ENCODE data around the gene DVL1. TPM values are rescaled to one million over a fixed set of nuclear protein-coding genes. Genes with fewer than 3 reads are reported as not detected.

The DVL1 gene
- total RNA-seq, 1 experiment from 2014 or later = 71.0 TPM

DNA sequence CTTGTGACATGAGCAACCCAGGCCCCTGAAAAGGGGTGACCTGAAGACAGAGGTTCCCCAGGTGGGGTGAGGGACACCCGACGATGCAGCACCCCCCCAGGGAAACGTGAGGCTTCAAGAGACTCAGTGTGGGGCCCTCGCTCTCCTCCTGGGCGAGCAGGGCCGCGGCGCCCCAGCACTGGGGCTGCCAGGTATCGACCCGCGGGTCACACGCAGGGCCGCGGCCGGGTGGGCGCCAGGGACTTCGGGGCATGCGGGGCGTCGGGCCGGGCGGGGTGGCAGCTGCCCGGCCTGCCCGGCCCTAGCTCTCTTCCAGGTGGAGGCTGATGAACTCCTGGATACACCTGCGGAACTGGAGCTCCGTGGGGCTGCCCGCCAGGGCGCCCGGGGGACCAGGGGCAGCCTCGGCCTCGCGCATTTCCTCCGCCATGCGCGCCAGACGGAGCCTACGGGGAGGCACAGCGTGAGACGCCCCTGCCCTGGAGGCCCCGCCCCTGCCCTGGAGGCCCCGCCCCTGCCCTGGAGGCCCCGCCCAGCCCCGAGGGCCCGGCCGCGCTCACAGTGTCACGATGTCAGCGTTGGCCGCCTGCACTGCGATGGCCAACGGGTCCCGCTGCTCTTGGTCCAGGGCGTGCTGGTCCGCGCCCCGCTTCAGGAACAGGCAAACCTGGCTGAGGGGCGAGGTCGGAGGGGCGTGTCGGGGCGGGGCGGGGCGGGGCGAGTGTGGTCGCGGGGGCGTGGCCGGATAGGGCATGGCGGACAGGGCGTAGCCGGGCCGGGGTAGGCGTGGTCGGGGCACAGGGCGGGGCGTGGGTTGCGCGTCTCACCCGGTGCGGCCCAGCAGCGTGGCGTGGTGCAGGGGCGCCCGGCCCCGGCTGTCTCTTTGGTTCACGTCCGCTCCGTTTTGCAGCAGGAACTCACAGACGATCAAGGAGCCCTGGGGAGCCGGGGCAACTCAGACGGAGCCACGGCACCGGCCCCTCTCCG, 55.7 kb downstream of the DVL1 start:
- no peaks in the 10 kb centered on the region for H3K4me1 ChIP-seq (ENCODE audit: insufficient read depth, low read length)
- H4K91ac ChIP-seq (ENCODE audit: insufficient read length, low read depth, low read length) = no peak overlapping the region
- no peak overlapping the region for H3K56ac ChIP-seq (ENCODE audit: insufficient read length, low read depth, low read length)
- TF ChIP-seq, protein P1, sequence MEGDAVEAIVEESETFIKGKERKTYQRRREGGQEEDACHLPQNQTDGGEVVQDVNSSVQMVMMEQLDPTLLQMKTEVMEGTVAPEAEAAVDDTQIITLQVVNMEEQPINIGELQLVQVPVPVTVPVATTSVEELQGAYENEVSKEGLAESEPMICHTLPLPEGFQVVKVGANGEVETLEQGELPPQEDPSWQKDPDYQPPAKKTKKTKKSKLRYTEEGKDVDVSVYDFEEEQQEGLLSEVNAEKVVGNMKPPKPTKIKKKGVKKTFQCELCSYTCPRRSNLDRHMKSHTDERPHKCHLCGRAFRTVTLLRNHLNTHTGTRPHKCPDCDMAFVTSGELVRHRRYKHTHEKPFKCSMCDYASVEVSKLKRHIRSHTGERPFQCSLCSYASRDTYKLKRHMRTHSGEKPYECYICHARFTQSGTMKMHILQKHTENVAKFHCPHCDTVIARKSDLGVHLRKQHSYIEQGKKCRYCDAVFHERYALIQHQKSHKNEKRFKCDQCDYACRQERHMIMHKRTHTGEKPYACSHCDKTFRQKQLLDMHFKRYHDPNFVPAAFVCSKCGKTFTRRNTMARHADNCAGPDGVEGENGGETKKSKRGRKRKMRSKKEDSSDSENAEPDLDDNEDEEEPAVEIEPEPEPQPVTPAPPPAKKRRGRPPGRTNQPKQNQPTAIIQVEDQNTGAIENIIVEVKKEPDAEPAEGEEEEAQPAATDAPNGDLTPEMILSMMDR (conservative IDR thresholded peaks at IDR 0.05) = no peak
- H2AFZ ChIP-seq (ENCODE audit: low read length) = no peak overlapping the region
- no peak overlapping the region for H2BK5ac ChIP-seq (ENCODE audit: insufficient read length, low read length)
- WGBS (ENCODE audit: extremely low coverage, insufficient read length, low lambda C conversion rate) = no CpG with 5 or more reads among the region's 94 CpGs
- no peak overlapping the region for H3T11ph ChIP-seq (ENCODE audit: low read length)
- peaks cover 4% of the 10 kb centered on the region for H3K23me2 ChIP-seq (ENCODE audit: insufficient read length, low read depth, low read length, poor library complexity, severe bottlenecking)
- H4K20me1 ChIP-seq (ENCODE audit: control insufficient read depth, insufficient read depth, insufficient read length) = no peaks in the 10 kb centered on the region
- H2BK120ac ChIP-seq (ENCODE audit: low read depth, low read length, poor library complexity, severe bottlenecking) = no peak overlapping the region
- Mint-ChIP-seq H3K27me3 (ENCODE audit: low read depth) (peaks cover 2% of the 10 kb centered on the region), H3K27ac (no peak overlapping the region), H3K9me3 (peaks cover 2 to 7% of the 10 kb centered on the region in 2 experiments; a peak in 2 of 5 replicates), H3K4me1 (peaks cover 0 to 9% of the 10 kb centered on the region in 2 experiments; a peak in 2 of 4 replicates), H3K4me3 (no peak overlapping the region), H3K36me3 (ENCODE audit: insufficient read depth in 1 of 3, low read depth in 3 of 3) (no peaks in the 10 kb centered on the region)
- no peak overlapping the region for H3K18ac ChIP-seq (ENCODE audit: insufficient read length, low read depth, low read length)
- H3K14ac ChIP-seq (ENCODE audit: insufficient read depth, low read length) = no peak overlapping the region
- peak; percentile 81 for DNase-seq
- no peak overlapping the region for H2AK5ac ChIP-seq (ENCODE audit: insufficient read length, low read length)
- no peak overlapping the region for H2BK20ac ChIP-seq (ENCODE audit: low read depth, low read length, poor library complexity, severe bottlenecking)
- H3K27me3 ChIP-seq (ENCODE audit: insufficient read depth, low read length) = no peaks in the 10 kb centered on the region
- H3K27ac ChIP-seq (ENCODE audit: insufficient read length, low read depth, low read length) = no peak overlapping the region
- no peak overlapping the region for H2BK12ac ChIP-seq (ENCODE audit: insufficient read length, low read depth, low read length)
- H3K79me1 ChIP-seq (ENCODE audit: insufficient read depth, low read depth, low read length, poor library complexity, severe bottlenecking) = no peaks in the 10 kb centered on the region
- H3K23ac ChIP-seq (ENCODE audit: insufficient read length, low read depth, low read length) = no peak overlapping the region
- H3K4ac ChIP-seq (ENCODE audit: low read depth, low read length) = no peak overlapping the region
- peak overlapping the region; percentile 27 for H3K4me2 ChIP-seq (ENCODE audit: insufficient read depth, insufficient read length, low read length)
- no peaks in the 10 kb centered on the region for H3K79me2 ChIP-seq (ENCODE audit: insufficient read depth, low read length)
- no peak overlapping the region for H4K8ac ChIP-seq (replicated peaks; ENCODE audit: insufficient read length, low read depth, low read length)
- H3K9ac ChIP-seq (ENCODE audit: extremely low read depth, insufficient read length, low read length) = no peak overlapping the region
- no peak overlapping the region for H4K5ac ChIP-seq (ENCODE audit: insufficient read length, low read depth, low read length)
- H3K9me3 ChIP-seq (ENCODE audit: control insufficient read depth, low read depth, low read length) = no peaks in the 10 kb centered on the region
- H2BK15ac ChIP-seq (ENCODE audit: low read depth, low read length) = no peak overlapping the region
